NOMO-1 treated with dmso at 0.1 percent for 144 hours (cell line): ENCODE results near the gene DNAAF5.
"Not testable (repeated sequence)": the region's sequence is repeated elsewhere in the genome, so short reads cannot be mapped to it uniquely, and the experiment has no call there.

ENCODE experiments used
- DNase-seq: peaks from one replicate; lab custom pipeline; 2025; ENCODE audit not compliant: unreplicated experiment; lab: John Stamatoyannopoulos, UW

The DNAAF5 gene

DNA sequence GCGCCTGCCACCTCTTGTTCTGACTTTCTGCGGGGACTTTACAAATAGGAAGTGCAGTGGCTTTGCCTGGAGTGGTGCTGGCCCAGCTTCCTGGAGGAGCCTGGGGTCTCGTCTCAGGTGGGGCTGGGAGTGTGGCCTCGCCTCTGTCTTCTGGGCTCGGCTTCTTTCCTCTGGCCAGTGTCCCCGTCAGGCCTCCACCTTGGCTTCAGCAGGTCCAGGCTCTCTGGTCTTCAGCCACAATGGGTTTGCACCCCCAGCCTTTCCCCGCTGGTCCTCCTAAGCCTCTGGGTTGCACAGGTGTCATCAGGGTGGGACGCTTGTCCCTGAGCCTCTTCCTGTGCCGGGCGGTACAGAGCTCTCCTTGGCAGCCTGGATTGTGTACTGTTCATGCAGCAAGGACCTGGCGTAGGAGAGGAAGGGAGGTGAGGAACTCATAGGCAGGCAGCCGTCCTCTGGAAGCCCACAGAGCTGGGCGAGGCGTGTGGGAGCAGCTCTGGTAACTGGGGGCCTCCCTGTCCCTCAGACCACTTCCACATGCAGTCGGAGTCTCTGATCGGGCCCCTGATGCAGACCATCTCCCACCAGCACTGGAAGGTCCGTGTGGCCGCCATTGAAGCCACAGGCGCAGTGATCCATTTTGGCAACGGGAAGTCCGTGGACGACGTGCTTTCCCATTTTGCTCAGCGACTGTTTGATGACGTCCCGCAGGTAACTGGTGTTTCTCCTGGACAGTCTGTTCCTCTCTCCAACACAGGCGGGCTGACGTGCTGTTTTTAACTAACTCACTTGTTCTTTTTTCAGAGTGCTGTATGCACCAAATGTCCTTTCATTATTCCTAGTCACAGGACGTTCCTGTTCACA lies 2.9 kb downstream of the DNAAF5 start:
- no peak for DNase-seq

DNA sequence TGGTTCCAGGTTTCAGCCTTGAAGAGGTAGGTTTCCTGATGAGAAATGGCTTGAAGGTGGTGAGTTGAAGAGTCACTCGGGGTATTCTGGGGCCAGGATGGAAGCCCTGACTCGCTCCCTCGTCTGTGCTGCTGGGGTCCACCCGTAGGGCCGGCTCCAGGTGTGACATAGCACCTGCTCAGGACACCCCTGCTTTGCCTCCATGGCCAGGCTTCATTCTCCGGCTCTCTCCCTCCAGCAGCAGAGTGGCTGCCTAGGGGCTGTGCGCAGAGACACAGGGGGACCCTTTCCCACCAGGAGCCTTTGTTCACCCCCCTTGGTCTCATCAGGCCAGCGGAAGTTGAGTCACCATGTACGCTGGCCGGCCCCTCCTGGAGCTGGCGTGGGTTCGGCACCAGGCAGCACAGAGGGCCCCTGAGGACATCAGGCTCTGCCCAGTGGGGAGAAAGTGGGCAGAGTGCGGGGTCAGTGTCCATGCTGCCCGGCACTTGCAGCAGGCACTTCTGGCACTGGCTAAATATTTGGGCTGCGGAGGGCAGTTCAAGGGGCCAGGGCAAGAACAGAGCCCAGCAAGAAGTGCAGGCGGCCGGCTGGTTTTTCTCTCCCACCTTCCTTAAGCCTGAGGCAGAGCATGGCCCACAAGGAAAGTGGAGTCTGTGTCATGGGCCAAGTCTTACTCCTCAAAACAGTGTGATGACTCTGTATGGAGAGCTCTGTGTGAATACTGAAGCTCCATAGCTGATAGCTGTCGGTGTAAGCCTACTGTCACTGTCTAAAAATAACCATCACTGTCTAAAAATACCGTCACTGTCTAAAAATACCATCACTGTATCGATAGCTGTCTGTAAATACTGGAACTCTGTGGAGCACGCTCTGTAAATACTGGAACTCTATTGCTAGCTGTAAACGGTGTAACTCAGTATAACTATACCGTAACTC lies 4.3 kb downstream of the DNAAF5 start:
- DNase-seq: no peak

DNA sequence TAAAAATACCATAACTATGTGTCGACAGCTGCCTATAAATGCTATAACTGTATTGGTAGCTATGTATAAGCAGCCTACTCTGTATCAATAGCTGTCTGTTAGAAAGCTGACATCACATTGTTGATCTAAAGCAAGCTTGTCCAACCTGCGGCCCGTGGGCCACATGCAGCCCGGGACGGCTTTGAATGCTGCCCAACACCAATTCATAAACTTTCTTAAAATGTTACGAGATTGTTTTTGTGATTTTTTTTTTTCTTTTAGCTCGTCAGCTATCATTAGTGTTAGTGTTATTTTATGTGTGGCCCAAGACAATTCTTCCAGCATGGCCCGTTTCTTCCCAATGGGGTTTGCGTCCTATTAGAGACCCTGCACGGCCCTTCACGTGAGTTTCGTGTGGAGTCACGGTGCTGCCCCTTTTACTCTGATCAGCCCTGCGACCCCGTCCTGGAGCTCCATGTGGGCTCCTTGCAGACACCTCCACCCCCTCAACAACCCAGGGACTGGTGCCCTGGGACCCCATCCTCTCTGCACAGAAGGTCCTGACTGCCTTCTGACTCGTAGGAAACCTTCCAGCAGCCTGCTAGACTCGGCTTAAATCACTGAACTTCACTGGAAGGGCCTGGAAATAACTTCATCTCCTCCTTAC lies 5.1 kb downstream of the DNAAF5 start:
- no peak for DNase-seq

DNA sequence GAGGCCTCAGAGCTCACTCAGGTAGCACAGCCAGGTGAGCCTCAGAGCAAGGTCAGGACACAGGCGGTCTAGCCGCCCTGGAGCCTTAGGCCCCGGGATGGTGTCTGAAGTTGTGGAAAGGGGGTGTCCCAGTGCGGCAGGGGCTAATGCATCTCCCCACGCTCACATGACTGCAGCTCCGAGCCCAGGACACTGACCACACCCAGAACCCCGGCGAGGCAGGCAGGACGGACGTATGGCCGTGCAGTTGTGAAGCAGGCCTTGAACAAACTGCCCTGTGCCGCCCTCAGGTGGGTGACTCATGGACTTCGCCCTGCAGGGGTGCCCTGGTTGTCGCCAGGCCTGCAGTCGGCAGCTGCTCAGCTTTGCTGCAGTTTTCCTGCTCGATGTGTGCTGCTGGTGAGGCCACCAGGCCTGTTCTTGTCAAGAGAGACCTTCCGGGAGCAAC lies 5.6 kb downstream of the DNAAF5 start:
- no peak for DNase-seq

DNA sequence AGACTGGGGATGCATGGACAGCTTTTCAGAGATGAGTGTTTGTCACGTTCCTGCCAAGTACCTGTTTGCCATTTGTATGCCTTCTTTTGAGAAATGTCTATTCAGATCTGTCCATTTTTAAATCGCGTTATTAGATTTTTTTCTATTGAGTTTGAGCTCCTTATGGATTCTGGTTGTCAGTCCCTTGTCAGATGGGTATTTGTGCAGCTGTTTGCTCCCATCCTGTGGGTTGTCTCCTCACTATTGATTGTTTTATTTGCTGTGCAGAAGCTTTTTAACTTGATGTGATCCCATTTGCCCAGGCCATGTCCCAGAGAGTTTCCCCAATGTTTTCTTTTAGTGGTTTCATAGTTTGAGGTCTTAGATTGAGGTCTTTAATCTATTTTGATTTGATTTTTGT lies 6.1 kb downstream of the DNAAF5 start:
- DNase-seq: no peak

DNA sequence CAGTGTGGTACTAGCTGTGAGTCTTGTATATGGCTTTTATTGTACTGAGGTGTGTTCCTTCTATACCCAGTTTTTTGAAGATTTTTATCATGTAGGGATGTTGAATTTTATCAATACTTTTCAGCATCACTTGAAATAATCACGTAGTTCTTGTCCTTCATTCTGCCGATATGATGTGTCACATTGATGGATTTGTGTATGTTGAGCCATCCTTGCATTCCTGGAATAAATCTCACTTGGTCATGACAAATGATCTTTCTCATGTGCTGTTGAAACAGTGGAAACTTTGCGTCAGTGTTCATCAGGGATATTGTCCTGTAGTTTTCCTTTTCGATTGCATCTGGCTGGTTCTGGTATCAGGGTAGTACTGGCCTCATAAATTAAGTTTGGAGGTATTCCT lies 7.7 kb downstream of the DNAAF5 start:
- no peak for DNase-seq

DNA sequence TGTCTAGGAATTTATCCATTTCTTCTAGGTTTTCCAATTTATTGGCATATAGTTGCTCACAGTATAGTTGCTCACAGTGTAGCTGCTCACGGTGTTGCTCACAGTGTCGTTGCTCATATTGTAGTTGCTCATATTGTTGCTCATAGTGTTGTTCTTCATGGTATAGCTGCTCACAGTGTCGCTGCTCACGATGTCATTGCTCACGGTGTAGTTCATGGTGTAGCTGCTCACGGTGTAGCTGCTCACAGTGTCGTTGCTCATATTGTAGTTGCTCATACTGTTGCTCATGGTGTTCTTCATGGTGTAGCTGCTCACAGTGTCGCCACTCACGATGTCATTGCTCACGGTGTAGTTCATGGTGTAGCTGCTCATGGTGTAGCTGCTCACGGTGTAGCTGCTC lies 8.3 kb downstream of the DNAAF5 start:
- DNase-seq: no peak

DNA sequence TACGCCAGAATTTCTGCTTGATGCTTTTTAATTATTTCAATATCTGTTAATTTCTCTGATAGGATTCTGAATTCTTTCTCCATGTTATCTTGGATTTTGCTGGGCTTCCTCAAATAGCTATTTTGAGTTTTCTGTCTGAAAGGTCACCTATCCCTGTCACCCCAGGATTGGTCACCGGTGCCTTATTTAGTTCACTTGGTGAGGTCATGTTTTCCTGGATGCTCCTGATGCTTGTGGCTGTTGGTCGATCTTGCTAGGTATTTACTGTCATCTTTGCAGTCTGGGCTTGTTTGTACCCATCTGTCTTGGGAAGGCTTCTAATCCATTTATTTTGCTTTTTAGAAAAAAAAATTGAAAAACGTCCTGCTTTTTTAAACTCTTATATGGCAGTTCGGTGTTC lies 11.7 kb downstream of the DNAAF5 start:
- no peak for DNase-seq

DNA sequence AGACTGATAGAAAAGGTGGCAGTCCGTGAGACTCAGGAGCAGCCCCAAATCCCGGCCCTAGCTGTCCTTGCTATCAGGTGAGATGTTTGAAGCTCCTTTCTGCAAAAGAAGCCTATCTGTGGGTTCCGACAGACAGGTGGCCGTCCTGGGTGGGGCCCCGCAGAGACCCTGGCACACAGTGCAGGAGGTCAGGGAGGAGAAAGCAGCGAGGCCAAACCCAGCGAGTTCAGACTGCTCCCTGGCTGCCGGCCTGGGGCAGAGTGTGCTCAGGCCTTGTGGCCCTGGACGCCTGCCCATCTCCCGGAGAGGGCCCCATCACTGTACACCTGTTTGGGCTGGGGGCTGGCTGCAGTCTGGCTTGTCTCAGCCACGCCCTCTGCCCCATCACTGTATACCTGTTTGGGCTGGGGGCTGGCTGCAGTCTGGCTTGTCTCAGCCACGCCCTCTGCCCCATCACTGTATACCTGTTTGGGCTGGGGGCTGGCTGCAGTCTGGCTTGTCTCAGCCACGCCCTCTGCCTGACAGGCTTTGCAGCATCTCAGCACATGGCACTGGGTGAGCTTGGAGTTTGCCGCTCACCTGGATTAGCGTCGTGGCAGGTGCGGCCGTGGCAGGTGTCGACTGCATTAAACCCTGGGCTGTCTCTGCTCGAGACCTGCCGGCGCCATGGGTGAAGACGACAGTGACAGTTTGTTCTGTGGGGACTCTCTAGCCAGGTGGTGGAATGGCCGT lies 12.4 kb downstream of the DNAAF5 start:
- no peak for DNase-seq

DNA sequence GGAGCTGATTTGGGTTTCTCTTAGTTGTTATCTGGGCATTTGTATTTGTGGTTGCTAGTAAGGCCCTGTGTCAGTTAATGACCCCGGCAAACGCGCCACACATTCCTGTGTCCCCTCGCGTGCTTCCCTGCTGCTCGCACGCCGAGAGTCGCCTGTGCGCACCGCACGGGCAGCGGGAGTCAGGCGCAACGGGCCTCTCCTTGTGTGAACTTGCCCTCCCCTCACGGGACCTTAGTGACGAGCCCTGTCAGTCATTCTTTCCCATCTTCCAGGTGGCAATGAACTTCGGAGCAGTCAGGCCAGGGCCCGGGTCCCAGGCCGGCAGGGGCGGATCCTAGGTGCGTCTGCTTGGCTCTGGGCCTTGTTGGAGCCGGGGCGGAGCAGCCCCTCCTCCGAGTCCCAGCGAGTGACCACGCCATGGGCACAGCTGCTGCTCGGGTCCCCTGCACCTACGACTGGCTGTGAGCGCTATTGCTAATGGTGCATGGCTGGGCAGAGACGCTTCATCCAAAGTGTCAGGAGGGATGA lies 13.0 kb downstream of the DNAAF5 start:
- no peak for DNase-seq

DNA sequence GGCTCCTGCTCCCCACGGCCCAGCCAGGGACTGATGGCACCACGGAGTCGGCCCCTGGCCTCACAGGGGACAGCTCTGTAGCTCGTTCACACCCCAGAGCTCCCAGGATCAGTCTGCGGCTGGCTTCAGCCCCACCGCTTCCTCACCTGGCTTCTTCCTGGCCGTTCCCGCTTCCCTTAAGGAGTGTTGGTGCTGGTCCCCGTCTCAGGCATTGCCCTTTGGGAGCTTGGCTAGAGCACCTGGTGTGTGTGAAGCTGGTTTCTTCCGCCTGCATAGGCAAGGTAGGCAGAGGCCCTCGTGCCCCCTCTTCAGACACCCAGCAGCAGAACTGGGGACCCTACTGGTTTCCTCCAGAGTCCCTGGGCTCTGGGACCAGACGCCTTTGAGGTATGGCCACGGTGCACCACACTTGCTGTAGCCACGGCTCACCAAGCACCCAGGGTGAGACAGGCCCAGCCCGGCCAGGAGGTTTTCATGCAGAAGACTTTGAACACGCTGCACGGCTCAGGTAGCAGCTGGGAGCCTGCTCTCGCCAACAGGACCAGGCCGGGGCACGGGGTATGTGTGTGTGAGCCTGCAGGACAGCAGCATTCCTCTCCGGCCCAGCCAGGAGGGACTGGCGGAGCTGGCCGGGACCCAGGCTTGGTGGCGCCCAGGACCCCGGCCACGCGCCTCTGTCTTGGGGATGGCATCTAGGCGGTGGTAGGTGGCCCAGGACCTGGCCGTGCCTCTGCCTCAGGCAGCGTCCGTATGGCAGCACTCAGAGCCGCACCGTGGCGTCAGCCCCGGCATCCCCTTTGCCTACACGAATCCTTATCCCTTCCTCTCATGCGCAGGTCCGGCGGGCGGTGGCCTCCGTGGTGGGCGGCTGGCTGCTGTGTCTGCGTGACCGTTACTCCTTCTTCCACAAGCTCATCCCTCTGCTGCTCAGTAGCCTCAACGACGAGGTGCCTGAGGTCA lies 13.8 kb downstream of the DNAAF5 start:
- no peak for DNase-seq

DNA sequence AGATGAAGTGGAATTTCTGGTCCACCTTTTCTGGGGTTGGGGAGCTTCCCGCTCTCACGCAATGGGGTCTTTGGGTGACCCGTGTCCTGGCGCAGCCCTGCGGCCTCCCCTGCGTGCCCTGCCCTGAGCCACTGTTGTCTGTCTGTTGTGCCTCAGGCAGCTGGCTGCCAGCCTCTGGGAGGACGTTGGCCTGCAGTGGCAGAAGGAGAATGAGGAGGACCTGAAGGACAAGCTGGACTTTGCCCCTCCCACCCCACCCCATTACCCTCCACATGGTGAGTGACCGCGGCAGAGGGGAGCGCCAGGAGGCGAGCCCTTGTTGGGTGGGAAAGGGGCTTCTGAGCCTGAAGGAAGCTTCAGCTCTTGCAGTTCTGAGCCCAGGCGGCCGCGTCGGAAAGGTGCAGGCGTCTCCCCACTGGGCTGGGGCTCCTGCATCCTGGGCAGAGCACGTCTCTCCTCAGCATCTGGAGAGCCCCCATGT lies 14.7 kb downstream of the DNAAF5 start:
- DNase-seq: no peak

DNA sequence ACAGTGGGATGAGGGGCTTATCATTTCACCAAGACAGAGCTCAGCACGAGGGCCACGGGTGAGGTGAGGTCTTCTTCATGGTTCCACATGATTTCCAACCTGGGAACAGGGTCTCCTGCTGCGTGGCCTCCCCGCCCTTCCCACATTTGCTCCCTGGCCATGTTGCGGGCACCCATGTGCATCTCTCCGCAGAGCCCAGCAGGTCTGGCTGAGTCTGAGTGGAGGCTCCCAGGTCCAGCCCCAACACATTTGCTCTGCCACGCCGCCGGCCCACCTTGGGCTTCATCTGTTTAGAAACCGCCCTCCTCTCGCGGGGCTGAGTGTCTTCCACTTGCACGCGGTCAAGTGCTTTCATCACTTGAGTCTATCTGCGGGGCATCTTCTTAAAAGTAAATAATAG lies 15.4 kb downstream of the DNAAF5 start:
- no peak for DNase-seq

DNA sequence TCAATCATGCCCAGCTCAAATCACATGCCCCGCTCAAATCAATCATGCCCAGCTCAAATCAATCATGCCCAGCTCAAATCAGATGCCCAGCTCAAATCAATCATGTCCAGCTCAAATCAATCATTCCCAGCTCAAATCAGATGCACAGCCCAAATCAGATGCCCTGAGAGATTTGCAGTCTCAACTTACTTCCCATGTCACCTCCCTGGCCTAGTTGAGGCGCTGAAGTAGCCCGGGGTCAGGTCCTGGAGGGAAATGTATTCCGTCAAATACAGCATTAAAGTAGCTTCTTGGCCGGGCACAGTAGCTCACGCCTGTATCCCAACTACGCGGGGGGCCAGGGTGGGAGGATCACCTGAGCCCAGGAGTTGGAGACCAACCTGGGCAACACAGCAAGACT lies 16.3 kb downstream of the DNAAF5 start:
- no peak for DNase-seq

DNA sequence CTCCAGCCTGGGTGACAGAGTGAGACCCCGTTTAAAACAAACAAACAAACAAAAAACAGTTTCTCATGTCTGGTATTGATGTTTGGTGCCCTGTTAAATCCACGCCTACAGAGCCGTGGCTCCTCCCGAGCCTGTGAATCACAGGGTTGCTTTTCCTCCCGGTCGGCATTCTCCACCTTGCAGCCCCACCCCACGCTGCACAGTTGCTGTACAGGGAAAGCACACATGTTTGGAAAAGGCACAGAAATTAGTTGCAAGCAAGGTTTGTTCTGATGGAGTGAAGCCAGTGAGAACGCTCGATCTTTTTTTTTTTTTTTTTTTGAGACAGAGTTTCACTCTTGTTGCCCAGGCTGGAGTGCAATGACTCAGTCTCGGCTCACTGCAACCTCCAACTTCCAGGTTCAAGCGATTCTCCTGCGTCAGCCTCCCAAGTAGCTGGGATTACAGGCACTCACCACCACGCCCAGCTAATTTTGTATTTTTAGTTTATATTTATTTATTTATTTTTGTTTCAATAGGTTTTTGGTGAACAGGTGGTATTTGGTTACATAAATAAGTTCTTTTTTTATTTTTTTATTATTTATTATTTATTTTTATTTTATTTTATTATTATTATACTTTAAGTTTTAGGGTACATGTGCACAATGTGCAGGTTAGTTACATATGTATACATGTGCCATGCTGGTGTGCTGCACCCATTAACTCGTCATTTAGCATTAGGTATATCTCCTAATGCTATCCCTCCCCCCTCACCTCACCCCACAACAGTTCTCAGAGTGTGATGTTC lies 17.0 kb downstream of the DNAAF5 start:
- not testable (repeated sequence) for DNase-seq

DNA sequence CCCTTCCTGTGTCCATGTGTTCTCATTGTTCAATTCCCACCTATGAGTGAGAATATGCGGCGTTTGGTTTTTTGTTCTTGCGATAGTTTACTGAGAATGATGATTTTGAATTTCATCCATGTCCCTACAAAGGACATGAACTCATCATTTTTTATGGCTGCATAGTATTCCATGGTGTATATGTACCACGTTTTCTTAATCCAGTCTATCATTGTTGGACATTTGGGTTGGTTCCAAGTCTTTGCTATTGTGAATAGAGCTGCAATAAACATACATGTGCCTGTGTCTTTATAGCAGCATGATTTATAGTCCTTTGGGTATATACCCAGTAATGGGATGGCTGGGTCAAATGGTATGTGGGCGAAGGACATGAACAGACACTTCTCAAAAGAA lies 17.6 kb downstream of the DNAAF5 start:
- DNase-seq: not testable (repeated sequence)

DNA sequence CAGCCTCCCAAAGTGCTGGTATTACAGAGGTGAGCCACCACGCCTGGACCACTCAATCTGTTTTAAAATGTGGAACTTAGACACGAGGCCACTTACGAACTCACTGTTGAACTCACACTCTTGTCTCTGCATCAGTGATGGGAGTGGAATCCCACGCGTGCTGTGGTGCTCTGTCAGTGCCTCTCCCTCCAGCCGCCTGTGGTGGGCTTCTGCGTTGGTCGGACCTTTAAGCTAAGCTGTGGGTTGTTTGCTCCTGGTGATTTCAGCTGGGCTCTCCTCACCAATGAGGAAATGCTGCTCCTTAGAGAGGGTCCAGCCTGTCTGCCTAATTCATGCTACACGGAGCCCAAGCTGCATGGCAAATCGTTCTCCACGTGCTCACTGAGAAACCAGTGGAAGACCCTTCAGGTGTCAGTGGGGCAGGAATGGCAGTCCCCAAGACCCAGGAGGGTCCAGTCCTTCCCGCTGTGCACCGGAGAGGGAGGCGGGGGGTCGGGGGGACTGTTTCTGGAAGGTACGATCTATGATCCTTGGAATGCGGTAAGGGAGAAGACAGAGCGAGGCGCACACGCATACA lies 18.4 kb downstream of the DNAAF5 start:
- no peak for DNase-seq
